ENCODE measurements around the gene SPPL2A. TPM values are rescaled to one million over a fixed set of nuclear protein-coding genes. Genes with fewer than 3 reads are reported as not detected.

Gene SPPL2A
- total RNA-seq, 4 donors from 2014 or later: 97.8 to 576 (median 301) TPM

- H3K4me3 ChIP-seq: no peak overlapping the region
- TF ChIP-seq POLR2A (IDR thresholded peaks at IDR 0.05): no peak
- H3K27ac ChIP-seq: no peak overlapping the region
- H3K36me3 ChIP-seq: no peaks in the 10 kb centered on the region
- no peaks in the 10 kb centered on the region for H3K9me3 ChIP-seq
- WGBS, 2 donors: 53 to 68% methylated on average over 2 of the region's 2 CpGs
- no peaks in the 10 kb centered on the region for H3K4me1 ChIP-seq
- H3K27me3 ChIP-seq: no peaks in the 10 kb centered on the region
- no peak for DNase-seq (ENCODE audit: low spot score in 2 of 2)
Observed at GRCh38 chr15:50783411-50783810, 17.9 kb upstream of the SPPL2A start.

DNA sequence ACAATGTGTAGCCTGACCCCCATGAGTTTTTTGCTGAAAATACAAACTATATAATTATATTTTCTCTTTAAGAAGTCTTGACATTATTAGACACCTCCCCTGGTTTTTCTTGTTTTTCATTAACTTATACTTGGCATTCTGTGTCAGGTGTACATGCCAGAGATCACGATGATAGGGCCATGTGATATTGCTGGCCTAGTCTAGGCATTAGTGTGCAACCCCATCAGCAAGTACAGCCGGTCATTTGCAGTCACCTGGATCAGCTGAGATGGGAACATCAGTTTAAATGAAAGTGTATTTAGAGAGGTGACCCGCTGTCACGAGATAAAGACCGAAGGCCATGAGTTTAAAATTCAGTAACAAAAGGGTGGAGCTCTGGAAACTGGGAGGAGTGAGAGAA, 12.6 kb upstream of the SPPL2A start:
- TF ChIP-seq CTCF (IDR thresholded peaks at IDR 0.05) (no peak), EP300 (IDR thresholded peaks at IDR 0.05) (no peak), POLR2A (IDR thresholded peaks at IDR 0.05) (no peak)
- H3K9me3 ChIP-seq: no peaks in the 10 kb centered on the region

DNA sequence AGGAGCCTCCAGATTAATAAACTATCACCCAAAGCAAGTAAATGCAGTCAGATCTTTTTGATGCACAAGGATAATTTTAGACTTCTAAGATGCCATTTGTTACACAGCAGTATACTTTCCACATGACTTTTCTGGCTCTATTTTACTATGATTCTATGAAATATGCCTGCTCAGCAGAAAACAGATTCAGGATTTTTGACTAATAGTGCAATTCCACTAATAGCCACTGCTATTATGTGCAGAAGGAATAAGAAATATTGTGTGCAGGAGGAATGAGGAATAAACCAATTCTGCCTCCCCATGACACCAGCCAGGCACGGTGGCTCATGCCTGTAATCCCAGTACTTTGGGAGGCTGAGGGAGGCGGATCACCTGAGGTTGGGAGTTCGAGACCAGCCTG, 11.5 kb upstream of the SPPL2A start:
- DNase-seq (ENCODE audit: low spot score in 2 of 2): no peak
- Histone ChIP-seq H3K27me3 (no peaks in the 10 kb centered on the region), H3K9me3 (no peaks in the 10 kb centered on the region), H3K27ac (no peak overlapping the region), H3K36me3 (no peaks in the 10 kb centered on the region), H3K4me1 (no peaks in the 10 kb centered on the region), H3K4me3 (no peak overlapping the region)
- WGBS, 2 donors: 90 to 91% methylated on average over 3 of the region's 3 CpGs
- TF ChIP-seq CTCF (IDR thresholded peaks at IDR 0.05) (no peak), POLR2A (IDR thresholded peaks at IDR 0.05) (no peak), EP300 (IDR thresholded peaks at IDR 0.05) (no peak)

More for the DNA sequence above, 12.6 kb upstream of the SPPL2A start:
- no peak for DNase-seq (ENCODE audit: low spot score in 2 of 2)
- WGBS, 2 donors: 94 to 95% methylated on average over 5 of the region's 5 CpGs
- no peak overlapping the region for H3K4me3 ChIP-seq
- no peaks in the 10 kb centered on the region for H3K36me3 ChIP-seq
- no peaks in the 10 kb centered on the region for H3K27me3 ChIP-seq
- H3K4me1 ChIP-seq: no peaks in the 10 kb centered on the region
- no peak overlapping the region for H3K27ac ChIP-seq

- H3K9me3 ChIP-seq: no peaks in the 10 kb centered on the region
- H3K4me3 ChIP-seq: no peak overlapping the region
- TF ChIP-seq CTCF (IDR thresholded peaks at IDR 0.05) (no peak), POLR2A (IDR thresholded peaks at IDR 0.05) (no peak), EP300 (IDR thresholded peaks at IDR 0.05) (no peak)
- H3K27me3 ChIP-seq: no peaks in the 10 kb centered on the region
- H3K4me1 ChIP-seq: no peaks in the 10 kb centered on the region
- H3K36me3 ChIP-seq: no peaks in the 10 kb centered on the region
- WGBS, 2 donors: 82 to 88% methylated on average over 2 of the region's 2 CpGs
- no peak overlapping the region for H3K27ac ChIP-seq
- no peak for DNase-seq (ENCODE audit: low spot score in 2 of 2)
Observed at GRCh38 chr15:50774450-50774849, 8.9 kb upstream of the SPPL2A start.

GRCh38 chr15:50773389-50773788, 7.9 kb upstream of the SPPL2A start:
- H3K27ac ChIP-seq: no peak overlapping the region
- no peak overlapping the region for H3K4me3 ChIP-seq
- no peak for TF ChIP-seq CTCF (IDR thresholded peaks at IDR 0.05)
- TF ChIP-seq EP300 (IDR thresholded peaks at IDR 0.05): no peak
- TF ChIP-seq POLR2A (IDR thresholded peaks at IDR 0.05): no peak
- 80 to 84% methylated on average over 3 of the region's 3 CpGs for whole genome bisulfite sequencing, 2 donors
- H3K9me3 ChIP-seq: no peaks in the 10 kb centered on the region
- no peaks in the 10 kb centered on the region for H3K27me3 ChIP-seq
- no peaks in the 10 kb centered on the region for H3K4me1 ChIP-seq
- no peaks in the 10 kb centered on the region for H3K36me3 ChIP-seq
- no peak for DNase-seq (ENCODE audit: low spot score in 2 of 2)

- DNase-seq (ENCODE audit: low spot score in 2 of 2): no peak
- no peak overlapping the region for H3K27ac ChIP-seq
Observed at GRCh38 chr15:50767332-50767861, 1.9 kb upstream of the SPPL2A start.

More at GRCh38 chr15:50767332-50767861, 1.9 kb upstream of the SPPL2A start:
- 45 to 48% methylated on average over 2 of the region's 2 CpGs for WGBS, 2 donors
- Histone ChIP-seq H3K4me3 (no peak overlapping the region), H3K9me3 (no peaks in the 10 kb centered on the region), H3K4me1 (peaks cover 0 to 29% (median 9%) of the 10 kb centered on the region in 4 donors), H3K36me3 (no peaks in the 10 kb centered on the region), H3K27me3 (no peaks in the 10 kb centered on the region)
- TF ChIP-seq EP300 (IDR thresholded peaks at IDR 0.05) (no peak), POLR2A (IDR thresholded peaks at IDR 0.05) (no peak), CTCF (IDR thresholded peaks at IDR 0.05) (no peak)

All from tibial nerve (tissue), 4 donors.